HCT116 (cell line): ENCODE data around the gene SLC22A7. TPM values are rescaled to one million over a fixed set of nuclear protein-coding genes. Genes with fewer than 3 reads are reported as not detected.

Source experiments
- ATAC-seq: fragments of 200-7000 bp; cut with Tn5 transposase; 2 replicates; pipeline ENCODE4 v1.9.1; 2020; ENCODE audit warnings: mild to moderate bottlenecking, moderate library complexity
- BruUV-seq: library from RNA; stranded (reverse); fragments of 400-500 nt; replicated peaks from 2 replicates; lab custom pipeline; 2021; lab: Mats Ljungman, UMichigan
- CTCF ChIA-PET: fragments of 300-600 bp; sonication (Branson Sonifier 250); formaldehyde crosslinking; loops from one replicate; lab custom pipeline; 2021; ENCODE audit warnings: antibody characterized with exemption; lab: Charles Lee
- POLR2A ChIA-PET: fragments of 300-600, 350-600 bp; sonication (Branson Sonifier 250); formaldehyde crosslinking; loops from one replicate; lab custom pipeline; 2021; ENCODE audit warnings: antibody characterized with exemption; lab: Charles Lee
- RAD21 ChIA-PET, 2 experiments: fragments of 300-600 bp; sonication (Branson Sonifier 250); formaldehyde crosslinking; loops; one replicate each; lab custom pipeline; 2023; ENCODE audit warnings: low total read pairs in 2 of 2; ENCODE audit not compliant: uncharacterized antibody in 2 of 2, unreplicated experiment in 2 of 2, low non-redundant PET in 1 of 2; lab: Charles Lee
- DNase-seq: peaks from one replicate; pipeline ENCODE4 v3.0.0-alpha.2; 2010; ENCODE audit warnings: low read depth, low spot score
- H2AFZ ChIP-seq: fragments of 200-600 bp; shearing (Covaris generic), sonication (generic); 2 replicates; pipeline ENCODE4 v1.6.1; 2017; ENCODE audit warnings: low read depth, mixed run types, mixed read lengths, antibody characterized with exemption, low read length; ENCODE audit not compliant: poor library complexity, severe bottlenecking
- H3K27ac ChIP-seq: 2 replicates; pipeline ENCODE4 v1.5.1; 2012; ENCODE audit warnings: low read depth, low read length
- H3K27me3 ChIP-seq: fragments of 200-600 bp; sonication (generic); 2 replicates; pipeline ENCODE4 v1.6.1; 2016; ENCODE audit warnings: mixed run types, low read length, mixed read lengths; ENCODE audit not compliant: insufficient read depth
- H3K36me3 ChIP-seq, 2 experiments: fragments of 200-500 bp in 1 of 2; fragments of 200-600 bp in 1 of 2; sonication (Bioruptor generic) in 1 of 2; sonication (generic) in 1 of 2; 2 replicates each; pipeline versions ENCODE4 v1.5.1 to v1.6.1; 2014 to 2016; ENCODE audit warnings: low read length in 2 of 2, inconsistent platforms in 1 of 2, mixed read lengths in 1 of 2, mixed run types in 1 of 2; ENCODE audit not compliant: insufficient read depth in 2 of 2, control insufficient read depth in 1 of 2
- H3K4me1 ChIP-seq, 2 experiments: fragments of 200-600 bp in 1 of 2; sonication (generic) in 1 of 2; 2 replicates each; pipeline versions ENCODE4 v1.5.1 to v1.6.1; 2012 to 2017; ENCODE audit warnings: low read length in 2 of 2, inconsistent platforms in 1 of 2, mild to moderate bottlenecking in 1 of 2, mixed read lengths in 1 of 2, mixed run types in 1 of 2, moderate library complexity in 1 of 2; ENCODE audit not compliant: insufficient read depth in 2 of 2, control insufficient read depth in 1 of 2
- H3K4me2 ChIP-seq: fragments of 200-600 bp; sonication (generic); 2 replicates; pipeline ENCODE4 v1.6.1; 2017; ENCODE audit warnings: mixed run types, low read length, mixed read lengths
- H3K4me3 ChIP-seq, 2 experiments: fragments of 200-600 bp in 1 of 2; sonication (generic) in 1 of 2; replicated peaks in 1 of 2; 2 replicates each; pipeline ENCODE4 v1.5.1; 2011 to 2016; ENCODE audit warnings: low read length in 2 of 2, control low read depth in 1 of 2, low read depth in 1 of 2, mild to moderate bottlenecking in 1 of 2, mixed read lengths in 1 of 2, mixed run types in 1 of 2
- H3K79me2 ChIP-seq: fragments of 200-600 bp; sonication (generic); 2 replicates; pipeline ENCODE4 v1.6.1; 2017; ENCODE audit warnings: mild to moderate bottlenecking, mixed run types, low read length, moderate library complexity, mixed read lengths; ENCODE audit not compliant: insufficient read depth
- H3K9ac ChIP-seq: fragments of 200-600 bp; sonication (generic); 2 replicates; pipeline ENCODE4 v1.6.1; 2016; ENCODE audit warnings: low read length, mixed read lengths
- H3K9me2 ChIP-seq: fragments of 200-600 bp; sonication (generic), shearing (Covaris generic); 2 replicates; pipeline ENCODE4 v1.6.1; 2017; ENCODE audit warnings: mixed run types, mild to moderate bottlenecking, moderate library complexity; ENCODE audit not compliant: insufficient read depth
- H3K9me3 ChIP-seq, 2 experiments: fragments of 200-500 bp in 1 of 2; fragments of 200-600 bp in 1 of 2; sonication (Bioruptor generic) in 1 of 2; sonication (generic) in 1 of 2; 2 replicates each; pipeline ENCODE4 v1.6.1; 2014 to 2017; ENCODE audit warnings: low read length in 2 of 2, mixed read lengths in 2 of 2, inconsistent platforms in 1 of 2, low read depth in 1 of 2, mild to moderate bottlenecking in 1 of 2, mixed run types in 1 of 2, moderate library complexity in 1 of 2; ENCODE audit not compliant: control insufficient read depth in 1 of 2, insufficient read depth in 1 of 2
- H4K20me1 ChIP-seq: fragments of 200-600 bp; sonication (generic), shearing (Covaris generic); 2 replicates; pipeline ENCODE4 v1.6.1; 2017; ENCODE audit warnings: mixed run types, mild to moderate bottlenecking, moderate library complexity; ENCODE audit not compliant: insufficient read depth
- CEBPB ChIP-seq: IDR thresholded peaks from 2 replicates; pipeline ENCODE4 v1.6.1; 2012; ENCODE audit warnings: low read depth
- EGR1 ChIP-seq: IDR thresholded peaks from 2 replicates; pipeline ENCODE4 v1.6.1; 2012; ENCODE audit warnings: low read depth
- ELF1 ChIP-seq: IDR thresholded peaks from 2 replicates; pipeline ENCODE4 v1.6.1; 2012; ENCODE audit warnings: low read depth, borderline replicate concordance
- EZH2 ChIP-seq: fragments of 200-600 bp; sonication (generic); IDR thresholded peaks from 2 replicates; pipeline ENCODE4 v1.6.1; 2017; ENCODE audit warnings: antibody characterized with exemption, mixed run types
- FOSL1 ChIP-seq: IDR thresholded peaks from 2 replicates; pipeline ENCODE4 v1.6.1; 2012; ENCODE audit warnings: low read depth
- JUND ChIP-seq: IDR thresholded peaks from 2 replicates; pipeline ENCODE4 v1.6.1; 2012
- POLR2A ChIP-seq: IDR thresholded peaks from 2 replicates; pipeline ENCODE4 v1.7.0; 2011; ENCODE audit warnings: borderline replicate concordance; ENCODE audit not compliant: insufficient read depth, insufficient read length; ENCODE audit errors: extremely low read depth
- POLR2AphosphoS5 ChIP-seq: IDR thresholded peaks from 2 replicates; pipeline ENCODE4 v1.6.1; 2011; ENCODE audit warnings: mild to moderate bottlenecking, low read depth, low read length, moderate library complexity
- RAD21 ChIP-seq: IDR thresholded peaks from 2 replicates; pipeline ENCODE4 v1.6.1; 2012; ENCODE audit warnings: low read depth, mild to moderate bottlenecking
- SIN3A ChIP-seq: IDR thresholded peaks from 2 replicates; pipeline ENCODE4 v1.6.1; 2012; ENCODE audit warnings: low read depth
- SRF ChIP-seq: IDR thresholded peaks from 2 replicates; pipeline ENCODE4 v1.6.1; 2012; ENCODE audit warnings: low read depth
- TCF7L2 ChIP-seq: IDR thresholded peaks from 2 replicates; pipeline ENCODE4 v1.7.0; 2011; ENCODE audit warnings: borderline replicate concordance, inconsistent platforms; ENCODE audit not compliant: insufficient read depth, insufficient read length; ENCODE audit errors: extremely low read depth
- YY1 ChIP-seq: IDR thresholded peaks from 2 replicates; pipeline ENCODE4 v1.6.1; 2011; ENCODE audit warnings: low read length, low read depth, moderate library complexity, mild to moderate bottlenecking; ENCODE audit not compliant: insufficient replicate concordance; ENCODE audit errors: extremely low read depth
- ZFX ChIP-seq: fragments of 450-650 bp; IDR thresholded peaks from 2 replicates; pipeline ENCODE4 v1.6.1; 2017
- ZNF274 ChIP-seq: fragments of 200-500 bp; sonication (Bioruptor generic); IDR thresholded peaks from 2 replicates; pipeline ENCODE4 v1.6.1; 2014; ENCODE audit warnings: mild to moderate bottlenecking, low read depth, low read length, inconsistent platforms
- intact Hi-C: fragments of 100-400 bp; cut with micrococcal nuclease; formaldehyde crosslinking; loops from 2 replicates; pipeline ENCODE4 v1.10.0; 2022
- total RNA-seq: library from RNA; stranded (reverse); gene quantifications from one replicate; pipeline ENCODE4 v1.2.1, GENCODE V29; 2021; ENCODE audit not compliant: unreplicated experiment
- TF ChIP-seq, protein P1 (sequence below): IDR thresholded peaks from 2 replicates; pipeline ENCODE4 v1.6.1; 2012

SLC22A7 gene
- total RNA-seq, 1 experiment from 2014 or later, result not detected

DNA sequence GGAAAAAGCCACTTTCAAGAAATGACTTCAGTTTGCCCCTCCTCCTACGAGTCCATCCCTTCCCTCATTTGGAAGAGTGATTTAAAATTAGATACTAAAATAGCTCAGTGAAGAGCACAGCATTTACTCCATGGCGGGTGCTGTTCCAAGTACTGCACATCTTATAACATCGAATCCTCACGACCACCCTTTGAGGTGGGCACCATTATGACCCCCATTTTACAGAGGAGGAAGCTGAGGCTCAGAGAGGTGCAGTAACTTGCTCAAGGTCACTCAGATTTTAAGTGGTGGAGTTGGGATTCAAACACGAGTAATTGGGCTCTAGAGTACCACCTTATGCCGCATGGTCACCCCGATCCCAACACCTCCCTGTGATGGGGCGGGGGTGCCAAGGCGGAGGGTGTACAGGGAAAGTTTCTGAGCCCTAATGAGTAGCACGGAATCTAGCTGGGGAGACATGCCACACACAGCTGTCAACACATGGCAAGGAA is 29.2 kb upstream of the SLC22A7 start:
- Histone ChIP-seq H3K27me3 (no peaks in the 10 kb centered on the region), H3K9me2 (no peaks in the 10 kb centered on the region), H3K36me3 (no peaks in the 10 kb centered on the region), H3K4me1 (no peaks in the 10 kb centered on the region), H3K79me2 (no peaks in the 10 kb centered on the region), H3K4me3 (no peak overlapping the region), H2AFZ (no peak overlapping the region), H3K4me2 (no peak overlapping the region), H3K27ac (no peak overlapping the region), H4K20me1 (no peaks in the 10 kb centered on the region), H3K9me3 (no peaks in the 10 kb centered on the region), H3K9ac (no peak overlapping the region)
- ChIA-PET RAD21 (no interaction called here), POLR2A (no interaction called here), CTCF (interaction anchor here (0.7 to 0.8 kb wide), 2 partner anchors 9 to 40 kb away, joined by 3 read pairs; no protein-coding TSS in a partner anchor)
- DNase-seq (no peak), ATAC-seq (no peak)
- no TSS peak for BruUV-seq
- intact Hi-C loops, result no loop called here
- TF ChIP-seq SIN3A, result no peak
- TF ChIP-seq, protein P1, sequence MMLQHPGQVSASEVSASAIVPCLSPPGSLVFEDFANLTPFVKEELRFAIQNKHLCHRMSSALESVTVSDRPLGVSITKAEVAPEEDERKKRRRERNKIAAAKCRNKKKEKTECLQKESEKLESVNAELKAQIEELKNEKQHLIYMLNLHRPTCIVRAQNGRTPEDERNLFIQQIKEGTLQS, result no peak
- no peak for TF ChIP-seq ELF1
- no peak for TF ChIP-seq EGR1
- no peak for TF ChIP-seq SRF
- no peak for TF ChIP-seq CEBPB
- no peak for TF ChIP-seq YY1
- TF ChIP-seq ZNF274, result no peak
- no peak for TF ChIP-seq FOSL1
- TF ChIP-seq ZFX, result no peak
- TF ChIP-seq POLR2A, result no peak
- no peak for TF ChIP-seq EZH2
- no peak for TF ChIP-seq POLR2AphosphoS5
- no peak for TF ChIP-seq TCF7L2
- no peak for TF ChIP-seq JUND
- TF ChIP-seq RAD21, result no peak
